CD4-positive, alpha-beta T cell treated with Interleukin-10 for 1 hour (primary cell): Measurements from ENCODE around the gene RDH5.

Source experiments
- DNase-seq: peaks from one replicate; pipeline ENCODE4 v3.0.0-alpha.2; 2020

RDH5 gene

GRCh38 chr12:55720071-55720564, at the start of gene RDH5:
Gene RDH5 (plus strand): TSS chr12:55720393. CDS start chr12:55721185, 792 bp downstream.
- DNase-seq = no peak

DNA sequence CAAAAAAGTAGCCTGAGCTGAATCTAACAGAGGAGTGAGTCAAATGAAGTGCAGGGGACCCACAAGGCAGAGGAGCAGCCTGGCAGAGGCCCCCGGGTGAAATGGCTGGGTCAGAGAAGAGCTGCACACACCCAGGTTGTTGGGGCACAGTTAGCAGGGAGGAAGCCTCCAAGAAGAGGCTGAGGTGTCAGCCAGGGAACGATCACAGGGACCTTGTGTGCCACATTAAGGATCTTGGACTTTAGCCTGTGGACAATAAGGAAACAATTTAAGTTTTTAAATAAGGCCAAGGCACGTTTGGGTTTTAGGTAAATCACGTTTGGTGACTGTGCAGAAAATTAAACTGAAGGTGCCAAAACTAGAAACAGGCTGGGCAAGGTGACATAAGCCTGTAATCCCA, 48.4 kb upstream of the RDH5 start:
- no peak for DNase-seq

DNA sequence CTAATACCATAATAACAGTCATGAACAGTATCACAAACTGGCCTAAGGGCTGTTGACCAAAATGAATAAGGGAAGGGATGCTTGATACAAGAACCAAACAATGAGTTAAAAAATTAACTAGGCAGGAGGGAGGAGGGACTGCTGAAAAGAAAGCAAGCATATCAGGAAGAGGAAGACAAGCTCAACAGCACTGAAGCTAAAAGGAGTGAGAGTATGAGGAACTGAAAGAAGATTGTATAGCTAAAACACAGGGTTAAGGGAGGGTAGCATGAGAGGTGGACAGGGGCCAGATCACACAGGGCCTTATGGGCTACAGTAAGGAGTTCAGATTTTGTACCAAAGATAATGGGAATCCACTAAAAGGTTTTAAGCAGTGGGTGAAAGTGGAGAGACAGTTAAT, 46.6 kb upstream of the RDH5 start:
- DNase-seq = no peak

- no peak for DNase-seq
These were observed 44.5 kb upstream of the RDH5 start for GRCh38 chr12:55675666-55676065.

- DNase-seq = no peak
These were observed 43.5 kb upstream of the RDH5 start for GRCh38 chr12:55676707-55677106.

GRCh38 chr12:55679691-55680090, 40.5 kb upstream of the RDH5 start:
- DNase-seq = no peak

DNA sequence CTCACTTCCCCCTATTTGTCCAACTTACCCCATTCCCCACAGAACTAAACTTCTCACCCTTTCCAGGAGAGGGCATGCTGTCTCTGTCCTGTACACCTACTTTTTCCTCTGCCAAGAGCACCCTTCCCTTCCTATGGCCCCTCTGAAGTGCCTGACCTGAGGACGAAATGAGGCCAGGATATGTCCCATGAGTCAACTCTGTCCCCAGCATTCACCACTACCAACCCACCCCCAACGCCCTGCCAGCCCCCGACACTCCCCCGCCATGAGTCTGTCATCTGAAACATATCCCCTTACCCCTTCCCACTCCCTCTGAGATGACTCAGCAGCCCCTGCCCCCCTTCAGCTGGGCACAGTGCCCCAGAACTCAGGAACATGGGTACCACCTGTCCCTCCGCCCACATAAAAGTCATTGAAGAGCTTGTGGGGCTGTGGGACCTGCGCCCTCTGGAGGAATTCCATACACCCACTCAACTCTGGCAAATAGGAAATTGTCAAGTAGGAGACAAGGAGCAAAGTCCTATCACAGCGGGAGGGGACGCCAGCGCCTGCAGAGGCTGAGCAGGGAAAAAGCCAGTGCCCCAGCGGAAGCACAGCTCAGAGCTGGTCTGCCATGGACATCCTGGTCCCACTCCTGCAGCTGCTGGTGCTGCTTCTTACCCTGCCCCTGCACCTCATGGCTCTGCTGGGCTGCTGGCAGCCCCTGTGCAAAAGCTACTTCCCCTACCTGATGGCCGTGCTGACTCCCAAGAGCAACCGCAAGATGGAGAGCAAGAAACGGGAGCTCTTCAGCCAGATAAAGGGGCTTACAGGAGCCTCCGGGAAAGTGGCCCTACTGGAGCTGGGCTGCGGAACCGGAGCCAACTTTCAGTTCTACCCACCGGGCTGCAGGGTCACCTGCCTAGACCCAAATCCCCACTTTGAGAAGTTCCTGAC, 38.8 kb upstream of the RDH5 start:
- no peak for DNase-seq

DNA sequence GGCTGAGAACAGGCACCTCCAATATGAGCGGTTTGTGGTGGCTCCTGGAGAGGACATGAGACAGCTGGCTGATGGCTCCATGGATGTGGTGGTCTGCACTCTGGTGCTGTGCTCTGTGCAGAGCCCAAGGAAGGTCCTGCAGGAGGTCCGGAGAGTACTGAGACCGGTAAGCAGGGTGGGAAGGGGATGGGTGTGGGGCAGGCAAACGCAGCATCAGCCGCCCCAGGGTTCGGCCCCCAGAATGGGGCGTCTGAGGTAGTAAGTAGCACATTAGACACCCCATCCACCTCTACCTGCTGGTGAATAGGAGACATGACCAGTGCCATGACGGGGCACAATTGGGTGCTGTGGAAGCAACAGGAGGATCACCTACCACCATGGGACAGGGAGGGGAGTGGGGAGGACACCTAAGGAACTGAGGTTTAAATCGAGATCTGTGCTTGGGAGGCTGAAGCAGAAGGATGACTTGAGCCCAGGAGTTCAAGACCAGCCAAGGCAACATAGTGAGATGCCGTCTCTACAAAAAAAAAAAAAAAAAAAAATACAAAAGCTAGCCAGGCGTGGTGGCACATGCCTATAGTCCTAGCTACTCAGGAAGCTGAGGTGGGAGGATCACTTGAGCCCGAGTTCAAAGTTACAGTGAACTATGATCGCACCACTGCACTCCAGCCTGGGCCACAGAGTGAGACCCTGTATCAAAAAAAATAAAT, 38.0 kb upstream of the RDH5 start:
- no peak for DNase-seq

- no peak for DNase-seq
These were observed 36.5 kb upstream of the RDH5 start for GRCh38 chr12:55683676-55684075.

GRCh38 chr12:55684761-55685370, 35.3 kb upstream of the RDH5 start:
- no peak for DNase-seq

DNA sequence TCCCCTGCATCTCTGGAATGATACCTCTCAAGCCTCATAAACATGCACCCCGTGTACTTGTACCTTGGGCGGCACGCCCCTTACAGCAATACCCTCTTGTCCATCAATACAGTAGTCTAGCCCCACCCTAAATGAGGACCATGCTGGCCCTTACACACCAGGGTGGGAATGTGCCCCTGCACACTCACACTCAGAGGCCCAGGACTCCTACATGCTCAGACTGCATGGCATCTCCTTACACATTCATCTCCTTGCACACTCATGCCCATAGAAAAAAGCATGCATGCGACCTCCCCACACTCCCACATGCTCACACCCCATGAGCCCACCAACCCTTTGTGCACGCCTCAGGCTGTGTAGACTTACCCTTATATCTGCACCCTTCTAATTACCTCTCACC, 34.5 kb upstream of the RDH5 start:
- no peak for DNase-seq

DNA sequence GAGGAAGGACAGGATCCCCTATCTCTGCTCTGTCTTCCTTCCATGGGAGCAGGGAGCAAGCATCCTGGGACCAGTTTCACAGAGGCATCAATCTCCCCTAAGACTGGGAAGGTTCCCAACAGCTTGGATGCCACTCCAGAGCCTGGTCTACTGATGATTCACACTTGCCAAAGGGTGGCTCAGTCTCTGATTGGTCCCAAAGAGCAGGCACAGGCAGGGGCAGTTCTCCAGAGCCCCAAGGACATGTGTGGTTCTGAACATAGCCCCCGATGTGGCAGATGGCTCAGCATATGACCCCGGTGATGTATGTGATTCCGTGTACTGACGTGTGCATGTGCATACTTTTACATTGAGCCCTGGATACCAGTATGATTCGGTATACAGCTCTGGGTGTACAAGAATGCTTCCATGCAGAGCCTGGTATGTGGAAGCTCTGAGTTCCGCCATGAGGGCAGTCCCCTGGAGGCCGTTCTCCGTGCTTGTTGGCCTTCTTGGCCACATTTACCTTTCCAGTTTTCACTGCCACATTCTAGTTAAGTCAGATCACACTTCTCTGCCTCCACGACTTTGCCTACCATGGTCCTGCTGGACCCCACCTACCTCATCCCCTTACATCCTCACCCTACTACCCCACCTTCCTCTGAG, 33.7 kb upstream of the RDH5 start:
- DNase-seq = no peak

DNA sequence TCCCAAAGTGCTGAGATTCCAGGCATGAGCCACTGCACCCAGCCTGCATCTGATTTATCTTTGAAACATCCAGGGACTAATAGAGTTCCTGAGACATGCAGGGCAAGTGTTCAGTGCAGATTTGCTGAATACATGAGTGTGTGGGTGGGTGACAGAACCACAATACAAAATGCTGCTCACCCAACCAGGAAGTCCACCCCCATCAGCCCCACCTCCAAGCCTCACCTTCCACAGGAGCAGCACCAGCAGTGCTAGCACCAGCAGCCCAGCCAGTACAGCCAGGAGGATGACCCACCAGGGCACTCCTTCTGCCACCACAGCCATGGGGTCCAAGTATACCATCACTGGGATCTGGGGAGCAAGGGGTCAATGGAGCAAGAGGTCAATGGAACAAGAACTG, 32.4 kb upstream of the RDH5 start:
- no peak for DNase-seq

- DNase-seq = no peak
These were observed 31.2 kb upstream of the RDH5 start for GRCh38 chr12:55688716-55689655.

- DNase-seq = no peak
These were observed 27.4 kb upstream of the RDH5 start for GRCh38 chr12:55692631-55693322.

DNA sequence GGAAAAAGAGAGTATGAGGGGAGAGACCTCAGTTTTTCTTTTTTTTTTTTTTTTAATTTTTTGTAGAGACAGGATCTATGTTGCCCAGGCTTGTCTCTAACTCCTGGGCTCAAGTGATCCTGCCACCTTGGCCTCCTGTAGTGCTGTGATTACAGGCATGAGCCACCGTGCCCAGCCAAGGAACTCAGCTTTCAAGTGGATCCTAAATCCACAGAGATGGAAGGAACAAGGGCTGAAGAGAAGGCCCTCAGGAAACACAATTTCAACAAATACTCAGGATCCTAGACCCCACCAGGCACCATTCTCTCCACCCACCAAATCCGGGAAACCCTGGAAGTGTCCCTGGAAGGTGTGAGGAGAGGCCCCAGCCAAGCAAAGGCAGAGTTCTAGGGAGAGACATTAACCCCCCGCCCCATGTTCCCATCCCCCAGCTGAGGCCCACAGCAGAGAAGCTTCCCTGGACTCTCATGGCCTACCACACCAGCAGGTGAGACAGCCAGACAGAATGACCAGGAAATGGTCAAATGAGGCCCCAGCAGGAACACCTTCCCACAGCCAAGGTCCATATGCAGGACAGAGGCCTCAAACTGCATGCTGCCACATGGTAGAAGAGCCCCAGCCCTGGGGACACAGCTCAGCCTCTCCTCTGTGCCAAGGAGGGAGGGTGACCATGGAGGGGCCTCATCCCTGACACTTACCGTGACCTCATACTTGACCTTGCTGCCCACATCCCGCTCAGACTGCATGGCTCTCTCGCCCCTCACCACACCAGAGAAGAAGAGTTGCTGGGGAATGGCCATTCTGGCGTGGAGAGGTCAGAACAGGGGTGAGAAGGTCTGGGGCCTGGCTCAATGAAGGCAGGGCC, 26.6 kb upstream of the RDH5 start:
- DNase-seq = no peak

DNA sequence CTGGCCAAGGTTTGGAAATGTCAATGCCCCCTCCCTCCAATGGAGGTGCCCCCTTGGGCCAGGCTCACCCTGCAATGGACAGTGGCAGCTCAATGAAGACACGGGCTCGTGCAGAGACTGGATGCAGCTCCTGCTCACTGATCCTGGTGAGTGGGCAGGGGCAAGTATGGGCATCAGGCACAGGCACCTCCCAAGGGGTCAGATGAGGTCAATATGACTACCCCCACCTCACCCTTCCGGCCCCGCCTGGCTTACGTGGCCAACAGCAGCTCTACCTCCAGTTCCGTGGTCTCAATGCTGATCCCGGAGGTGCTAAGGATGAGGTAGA, 26.0 kb upstream of the RDH5 start:
- no peak for DNase-seq

- no peak for DNase-seq
These were observed 25.5 kb upstream of the RDH5 start for GRCh38 chr12:55694651-55695050.

DNA sequence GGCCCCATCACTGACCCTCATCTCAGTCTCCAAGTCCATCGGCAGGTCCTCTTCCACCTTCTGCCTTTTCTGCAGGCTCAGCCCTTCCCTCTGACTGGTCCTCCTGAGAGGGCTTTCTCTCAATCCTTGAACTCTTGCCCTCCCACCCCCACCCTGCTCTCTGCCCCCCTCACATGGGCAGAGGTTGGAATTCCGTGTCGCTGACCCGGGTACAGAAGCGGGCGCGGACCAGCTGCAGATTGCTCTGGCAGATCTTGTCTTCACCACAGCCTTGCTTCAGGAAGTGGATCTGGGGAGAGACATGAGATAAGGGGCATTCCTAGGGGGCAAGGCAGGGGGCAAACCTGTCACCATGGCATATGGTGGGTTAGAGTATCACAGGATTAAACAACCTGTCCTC, 24.8 kb upstream of the RDH5 start:
- no peak for DNase-seq

DNA sequence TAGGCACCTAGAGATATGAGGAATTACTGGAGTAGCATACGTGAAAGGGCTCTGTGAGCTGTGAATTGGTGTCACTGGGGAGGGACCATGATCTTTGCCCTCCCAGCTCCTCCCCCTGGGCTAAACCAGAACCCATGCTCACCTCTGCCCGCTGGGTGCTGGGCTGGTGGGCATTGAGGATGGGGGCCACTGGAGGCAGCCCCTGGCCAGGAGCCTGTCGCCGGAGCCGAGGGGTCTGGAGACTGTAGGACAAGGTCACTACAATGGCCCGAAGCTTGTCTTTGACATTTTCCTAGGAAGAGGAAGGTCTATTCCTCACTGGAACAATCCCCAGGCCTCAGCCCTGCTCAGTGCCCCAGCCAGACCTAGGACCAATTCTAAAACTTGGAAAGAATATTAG, 24.1 kb upstream of the RDH5 start:
- no peak for DNase-seq
